Activated CD8-positive, alpha-beta memory T cell treated with anti-CD3 and anti-CD28 coated beads, Interleukin-2, amount 50 U/mL, for 1 hour (primary cell): ENCODE results near the gene PRPF18.

ENCODE experiments used
- DNase-seq: peaks from one replicate; pipeline ENCODE4 v3.0.0-alpha.2; 2020; ENCODE audit errors: extremely low read depth

PRPF18 gene

GRCh38 chr10:13669182-13669855 is 82.6 kb downstream of the PRPF18 start:
- DNase-seq: no peak

GRCh38 chr10:13669901-13670300 is 83.1 kb downstream of the PRPF18 start:
- DNase-seq: no peak

- DNase-seq: no peak
These were observed 83.5 kb downstream of the PRPF18 start for GRCh38 chr10:13670311-13670710.

GRCh38 chr10:13671904-13672303 is 85.1 kb downstream of the PRPF18 start:
- no peak for DNase-seq

GRCh38 chr10:13672548-13672947 is 85.8 kb downstream of the PRPF18 start:
- DNase-seq: no peak

GRCh38 chr10:13673156-13673555 is 86.4 kb downstream of the PRPF18 start:
- DNase-seq: no peak

- DNase-seq: no peak
These were observed 88.2 kb downstream of the PRPF18 start for GRCh38 chr10:13674645-13675588.

GRCh38 chr10:13678101-13678843 is 91.5 kb downstream of the PRPF18 start:
- no peak for DNase-seq
